GM23338 (cell line): ENCODE data around the gene RARG. TPM values are rescaled to one million over a fixed set of nuclear protein-coding genes. Genes with fewer than 3 reads are reported as not detected.

Source experiments
- ATAC-seq: fragments of 200-7000 bp; cut with Tn5 transposase; 3 replicates; pipeline ENCODE4 v1.9.1; 2020
- DNase-seq: peaks from one replicate; pipeline ENCODE4 v3.0.0-alpha.2; 2015; ENCODE audit warnings: low spot score
- H2AFZ ChIP-seq: fragments of 200-600 bp; sonication (generic); 2 replicates; pipeline ENCODE4 v1.8.0; 2016; ENCODE audit warnings: antibody characterized with exemption, mild to moderate bottlenecking, moderate library complexity
- H3F3A ChIP-seq: fragments of 200-600 bp; sonication (generic); replicated peaks from 2 replicates; pipeline ENCODE4 v1.8.0; 2017; ENCODE audit warnings: antibody characterized with exemption, mixed run types, low read depth
- H3K27ac ChIP-seq: fragments of 200-600 bp; sonication (generic); 2 replicates; pipeline ENCODE4 v1.6.1; 2016; ENCODE audit warnings: low read depth
- H3K27me3 ChIP-seq: fragments of 200-600 bp; sonication (generic); 2 replicates; pipeline ENCODE4 v1.8.0; 2016; ENCODE audit warnings: mild to moderate bottlenecking, mixed run types, moderate library complexity; ENCODE audit not compliant: insufficient read depth
- H3K36me3 ChIP-seq: fragments of 200-600 bp; sonication (generic); 2 replicates; pipeline ENCODE4 v1.8.0; 2016; ENCODE audit warnings: mild to moderate bottlenecking; ENCODE audit not compliant: insufficient read depth
- H3K4me1 ChIP-seq: fragments of 200-600 bp; sonication (generic); 2 replicates; pipeline ENCODE4 v1.8.0; 2016; ENCODE audit warnings: mild to moderate bottlenecking, moderate library complexity; ENCODE audit not compliant: insufficient read depth
- H3K4me2 ChIP-seq: fragments of 200-600 bp; sonication (generic); 2 replicates; pipeline ENCODE4 v1.7.1; 2017; ENCODE audit warnings: mixed run types
- H3K4me3 ChIP-seq: fragments of 200-600 bp; sonication (generic); 2 replicates; pipeline ENCODE4 v1.6.1; 2016; ENCODE audit warnings: mixed run types
- H3K79me2 ChIP-seq: fragments of 200-600 bp; sonication (generic); replicated peaks from 2 replicates; pipeline ENCODE4 v1.8.0; 2017; ENCODE audit warnings: mild to moderate bottlenecking; ENCODE audit not compliant: insufficient read depth
- H3K9me2 ChIP-seq: fragments of 200-600 bp; sonication (generic); 2 replicates; pipeline ENCODE4 v1.8.0; 2017; ENCODE audit not compliant: insufficient read depth
- H4K20me1 ChIP-seq: fragments of 200-600 bp; sonication (generic); replicated peaks from 2 replicates; pipeline ENCODE4 v1.8.0; 2017; ENCODE audit warnings: mild to moderate bottlenecking; ENCODE audit not compliant: insufficient read depth
- H3K27ac Mint-ChIP-seq: 2 replicates; pipeline ENCODE4 v1.8.0; 2020; ENCODE audit warnings: inconsistent platforms, mild to moderate bottlenecking, moderate library complexity, mixed read lengths
- H3K27me3 Mint-ChIP-seq: 3 replicates; pipeline ENCODE4 v1.8.0; 2022; ENCODE audit warnings: low read depth, mild to moderate bottlenecking, moderate library complexity, mixed read lengths, inconsistent platforms; ENCODE audit not compliant: insufficient read depth, poor library complexity
- H3K36me3 Mint-ChIP-seq: 3 replicates; pipeline ENCODE4 v1.8.0; 2021; ENCODE audit warnings: low read depth, mild to moderate bottlenecking, inconsistent platforms, moderate library complexity, mixed read lengths
- H3K4me1 Mint-ChIP-seq: 3 replicates; pipeline ENCODE4 v1.8.0; 2020; ENCODE audit warnings: mild to moderate bottlenecking, inconsistent platforms, mixed read lengths
- H3K4me3 Mint-ChIP-seq: 3 replicates; pipeline ENCODE4 v1.8.0; 2021; ENCODE audit warnings: moderate library complexity, mild to moderate bottlenecking, inconsistent platforms, mixed read lengths
- H3K9me3 Mint-ChIP-seq: 3 replicates; pipeline ENCODE4 v1.8.0; 2020; ENCODE audit warnings: moderate library complexity, mild to moderate bottlenecking, inconsistent platforms, mixed read lengths
- CREB1 ChIP-seq: fragments of 250-450 bp; sonication (Bioruptor Pico); IDR thresholded peaks from 2 replicates; pipeline ENCODE4 v1.5.0; 2020; ENCODE audit warnings: low read depth, mild to moderate bottlenecking, moderate library complexity
- CTCF ChIP-seq, 2 experiments: fragments of 200-600 bp in 1 of 2; sonication (generic) in 1 of 2; conservative IDR thresholded peaks; 2 replicates each; pipeline versions ENCODE4 v1.5.1 to v1.6.1; 2016 to 2017; ENCODE audit warnings: antibody characterized with exemption in 2 of 2, low read depth in 2 of 2, mild to moderate bottlenecking in 2 of 2, moderate library complexity in 1 of 2
- ETS1 ChIP-seq: IDR thresholded peaks from 2 replicates; pipeline ENCODE4 v1.6.1; 2016; ENCODE audit warnings: antibody characterized with exemption
- EZH2 ChIP-seq: fragments of 200-600 bp; sonication (generic); IDR thresholded peaks from one replicate; pipeline ENCODE4 v1.8.0; 2017; ENCODE audit warnings: antibody characterized with exemption, mild to moderate bottlenecking, low read depth; ENCODE audit not compliant: unreplicated experiment
- EZH2phosphoT487 ChIP-seq: fragments of 200-600 bp; sonication (generic); IDR thresholded peaks from one replicate; pipeline ENCODE4 v1.8.1; 2018; ENCODE audit warnings: antibody characterized with exemption; ENCODE audit not compliant: unreplicated experiment
- JUNB ChIP-seq: IDR thresholded peaks from one replicate; pipeline ENCODE4 v1.6.1; 2016; ENCODE audit warnings: antibody characterized with exemption; ENCODE audit not compliant: unreplicated experiment
- NANOG ChIP-seq: IDR thresholded peaks from 2 replicates; pipeline ENCODE4 v1.6.1; 2016; ENCODE audit warnings: antibody characterized with exemption, borderline replicate concordance
- POLR2AphosphoS5 ChIP-seq: IDR thresholded peaks from 2 replicates; pipeline ENCODE4 v1.6.1; 2016; ENCODE audit warnings: antibody characterized with exemption, low read depth
- REST ChIP-seq: IDR thresholded peaks from one replicate; pipeline ENCODE4 v1.6.1; 2018; ENCODE audit warnings: antibody characterized with exemption; ENCODE audit not compliant: unreplicated experiment
- STAT1 ChIP-seq: IDR thresholded peaks from one replicate; pipeline ENCODE4 v1.6.1; 2016; ENCODE audit warnings: antibody characterized with exemption; ENCODE audit not compliant: unreplicated experiment
- ZNF114 ChIP-seq: fragments of 250-450 bp; sonication (Bioruptor Pico); IDR thresholded peaks from 2 replicates; pipeline ENCODE4 v1.5.0; 2020; ENCODE audit warnings: mild to moderate bottlenecking, moderate library complexity
- ZNF331 ChIP-seq: fragments of 250-450 bp; sonication (Bioruptor Pico); IDR thresholded peaks from 2 replicates; pipeline ENCODE4 v1.5.0; 2020; ENCODE audit warnings: low read depth, mild to moderate bottlenecking, moderate library complexity
- ZNF462 ChIP-seq: fragments of 250-450 bp; sonication (Bioruptor Pico); IDR thresholded peaks from 2 replicates; pipeline ENCODE4 v1.5.0; 2020; ENCODE audit warnings: mild to moderate bottlenecking, moderate library complexity
- polyA plus RNA-seq: library from polyadenylated mRNA; unstranded; fragments of >200 nt; fragmentation: Nextera tagmentation; extraction: Ambion mirVana; gene quantifications from 2 replicates; pipeline ENCODE4 v1.2.1, GENCODE V29; 2016
- total RNA-seq: library from RNA; depleted of rRNA; stranded (reverse); fragments of >200 nt; shearing (Covaris generic); gene quantifications from 2 replicates; pipeline ENCODE4 v1.2.3, GENCODE V29; 2014

Gene RARG
- total and polyA plus RNA-seq, 2 experiments from 2014 or later = 18.5 to 50.2 TPM

- H3K9me3 Mint-ChIP-seq = no peaks in the 10 kb centered on the region
- H3K4me2 ChIP-seq = peak overlapping the region; percentile 93
- no peak for DNase-seq
Measured at GRCh38 chr12:53236443-53237111, 4.6 kb upstream of the RARG start.

More at GRCh38 chr12:53236443-53237111, 4.6 kb upstream of the RARG start:
- Mint-ChIP-seq H3K4me3 (no peak overlapping the region; the same call in 2 of the 3 replicates), H3K4me1 (peaks cover 59% of the 10 kb centered on the region), H3K27ac (no peak overlapping the region), H3K36me3 (no peaks in the 10 kb centered on the region), H3K27me3 (peaks cover 20% of the 10 kb centered on the region)
- Histone ChIP-seq H3K9me2 (no peaks in the 10 kb centered on the region), H4K20me1 (no peaks in the 10 kb centered on the region), H3K27ac (no peak overlapping the region), H2AFZ (peak overlapping the region; percentile 57), H3K79me2 (no peaks in the 10 kb centered on the region), H3K27me3 (no peaks in the 10 kb centered on the region), H3K4me3 (no peak overlapping the region), H3K36me3 (no peaks in the 10 kb centered on the region), H3K4me1 (peaks cover 50% of the 10 kb centered on the region), H3F3A (peaks cover 15% of the 10 kb centered on the region; the same call in 1 of the 2 replicates)
- no peak for TF ChIP-seq EZH2
- TF ChIP-seq POLR2AphosphoS5 = no peak
- TF ChIP-seq NANOG = no peak
- no peak for TF ChIP-seq CTCF (conservative IDR thresholded peaks at IDR 0.05; ENCODE audit: low read depth in 2 of 2)
- no peak for TF ChIP-seq ZNF462 (CRISPR knock-in tag)
- no peak for TF ChIP-seq STAT1
- TF ChIP-seq EZH2phosphoT487 = no peak
- no peak for TF ChIP-seq ETS1
- no peak for TF ChIP-seq ZNF331
- no peak for TF ChIP-seq JUNB
- TF ChIP-seq ZNF114 (CRISPR knock-in tag) = no peak
- TF ChIP-seq REST = no peak
- TF ChIP-seq CREB1 (CRISPR knock-in tag) = no peak
- no peak for ATAC-seq
